Measurements from ENCODE around the gene SECISBP2L.

Gene SECISBP2L

DNA sequence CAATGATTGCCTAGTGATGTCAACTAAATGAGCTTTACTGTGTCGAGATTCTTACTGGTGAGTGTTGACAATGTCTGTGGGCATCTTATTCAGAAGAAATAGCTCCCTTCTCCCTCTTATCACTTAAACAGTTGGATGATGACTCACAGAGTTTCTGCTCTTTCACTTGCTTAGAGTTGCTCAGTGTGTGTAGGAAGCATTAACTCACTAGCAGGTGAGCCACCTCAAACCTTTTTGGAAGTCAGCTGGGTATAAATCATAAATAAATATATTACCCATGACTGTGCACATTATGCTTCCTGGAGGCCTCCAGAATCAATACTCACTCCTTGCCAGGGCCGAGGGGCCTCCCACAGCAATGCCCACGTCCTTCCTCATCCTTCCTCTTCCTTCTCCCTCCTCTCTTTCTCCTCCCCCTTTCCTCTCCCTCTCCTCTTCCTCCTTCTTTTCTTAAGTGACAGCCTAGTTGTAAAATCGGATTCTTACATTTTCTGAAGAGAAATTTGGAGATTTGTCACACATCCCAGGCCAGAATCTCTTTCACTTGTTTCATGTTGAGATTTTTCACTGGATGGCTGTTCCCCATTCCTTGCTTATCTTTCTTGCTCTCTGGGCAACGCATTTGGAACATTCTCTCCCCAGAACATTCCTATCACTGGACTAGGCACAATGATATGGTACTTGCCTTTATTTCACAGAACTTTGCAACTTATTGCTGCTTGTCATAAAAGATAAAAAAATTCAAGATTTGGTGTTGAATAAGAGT is 100.0 kb downstream of the SECISBP2L start:
- TF ChIP-seq CTCF (IDR thresholded peaks at IDR 0.05; ENCODE audit: extremely low read depth, insufficient read depth, missing control alignments), result no peak
- DNase-seq (ENCODE audit: low spot score), result no peak
- in situ Hi-C loops (cut with MboI; ENCODE audit: low pct_unique_long_range_greater_than_20kb, low sequenced_read_pairs, unreplicated experiment), result no loop called here

GRCh38 chr15:48945386-48945785 is 100.9 kb downstream of the SECISBP2L start:
- no peak for DNase-seq (ENCODE audit: low spot score)
- in situ Hi-C loops (cut with MboI; ENCODE audit: low pct_unique_long_range_greater_than_20kb, low sequenced_read_pairs, unreplicated experiment), result no loop called here
- no peak for TF ChIP-seq CTCF (IDR thresholded peaks at IDR 0.05; ENCODE audit: extremely low read depth, insufficient read depth, missing control alignments)

DNA sequence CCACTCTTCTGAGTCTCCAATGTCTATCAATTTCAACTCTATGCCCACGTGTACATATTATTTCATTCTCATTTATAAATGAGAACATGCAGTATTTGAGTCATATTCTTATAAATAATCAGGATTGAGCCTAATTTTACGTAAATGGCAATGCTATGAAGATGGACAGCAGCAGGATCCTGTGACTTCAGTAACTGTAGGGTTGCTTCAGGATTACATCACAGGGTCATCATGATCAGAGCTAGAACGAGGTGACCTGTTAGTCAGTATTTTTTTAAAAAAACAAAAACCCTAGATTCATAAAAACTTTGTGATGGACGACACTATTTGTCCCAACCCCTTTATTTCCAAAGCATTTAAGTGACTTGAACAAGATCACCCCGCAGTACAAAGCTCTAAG is 104.3 kb downstream of the SECISBP2L start:
- no peak for DNase-seq (ENCODE audit: low spot score)
- TF ChIP-seq CTCF (IDR thresholded peaks at IDR 0.05; ENCODE audit: extremely low read depth, insufficient read depth, missing control alignments), result no peak
- in situ Hi-C loops (cut with MboI; ENCODE audit: low pct_unique_long_range_greater_than_20kb, low sequenced_read_pairs, unreplicated experiment), result no loop called here

GRCh38 chr15:48940508-48940907 is 105.7 kb downstream of the SECISBP2L start:
- DNase-seq (ENCODE audit: low spot score), result peak; percentile 72
- TF ChIP-seq CTCF (IDR thresholded peaks at IDR 0.05; ENCODE audit: extremely low read depth, insufficient read depth, missing control alignments), result no peak
- in situ Hi-C loops (cut with MboI; ENCODE audit: low pct_unique_long_range_greater_than_20kb, low sequenced_read_pairs, unreplicated experiment), result no loop called here

- in situ Hi-C loops (cut with MboI; ENCODE audit: low pct_unique_long_range_greater_than_20kb, low sequenced_read_pairs, unreplicated experiment), result no loop called here
- DNase-seq (ENCODE audit: low spot score), result no peak
- no peak for TF ChIP-seq CTCF (IDR thresholded peaks at IDR 0.05; ENCODE audit: extremely low read depth, insufficient read depth, missing control alignments)
Observed at GRCh38 chr15:48939648-48940047, 106.6 kb downstream of the SECISBP2L start.
